ENCODE data around the gene ANAPC4. TPM values are rescaled to one million over a fixed set of nuclear protein-coding genes. Genes with fewer than 3 reads are reported as not detected.

Gene ANAPC4
- total and polyA plus RNA-seq, 2 of the 8 experiments (the other 6 are each of a cell fraction or from before 2014, with no cell fraction given) = 8.7 to 31.6 TPM

GRCh38 chr4:25449270-25449669 lies 72.2 kb downstream of the ANAPC4 start (continued):
- no peak for TF ChIP-seq CBX5 (IDR thresholded peaks at IDR 0.05; ENCODE audit: low read depth, low read length)
- TF ChIP-seq SIX5 (IDR thresholded peaks at IDR 0.05; ENCODE audit: low read depth, low read length) = no peak
- TF ChIP-seq SP1 (IDR thresholded peaks at IDR 0.05; ENCODE audit: low read depth, low read length) = no peak
- TF ChIP-seq, protein P1, sequence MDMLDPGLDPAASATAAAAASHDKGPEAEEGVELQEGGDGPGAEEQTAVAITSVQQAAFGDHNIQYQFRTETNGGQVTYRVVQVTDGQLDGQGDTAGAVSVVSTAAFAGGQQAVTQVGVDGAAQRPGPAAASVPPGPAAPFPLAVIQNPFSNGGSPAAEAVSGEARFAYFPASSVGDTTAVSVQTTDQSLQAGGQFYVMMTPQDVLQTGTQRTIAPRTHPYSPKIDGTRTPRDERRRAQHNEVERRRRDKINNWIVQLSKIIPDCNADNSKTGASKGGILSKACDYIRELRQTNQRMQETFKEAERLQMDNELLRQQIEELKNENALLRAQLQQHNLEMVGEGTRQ (IDR thresholded peaks at IDR 0.05; ENCODE audit: low read length) = no peak
- TF ChIP-seq RXRA (IDR thresholded peaks at IDR 0.05; ENCODE audit: insufficient read depth, low read depth, low read length) = no peak
- TF ChIP-seq SIN3A (conservative IDR thresholded peaks at IDR 0.05 in 1 of 2, IDR thresholded peaks at IDR 0.05 in 1 of 2; ENCODE audit: low read depth in 1 of 2, low read length in 2 of 2) = no peak

Data from H1 (cell line).